Measurements from ENCODE around the gene MFRP. TPM values are rescaled to one million over a fixed set of nuclear protein-coding genes. Genes with fewer than 3 reads are reported as not detected.

MFRP gene
- total RNA-seq, 3 donors from 2014 or later (not counting 1 experiment from before 2014, with no cell fraction given), result not detected

GRCh38 chr11:119368121-119369034 lies 21.9 kb upstream of the MFRP start:
- no peaks in the 10 kb centered on the region for H3K9me3 ChIP-seq (ENCODE audit: control insufficient read depth, insufficient read depth, low read length)
- no peak overlapping the region for H3K4me3 Mint-ChIP-seq

GRCh38 chr11:119367661-119368120 lies 21.2 kb upstream of the MFRP start:
- H3K36me3 Mint-ChIP-seq, result peaks cover 6% of the 10 kb centered on the region
- intact Hi-C loops (cut with micrococcal nuclease), result no loop called here
- no peak overlapping the region for H3K27ac Mint-ChIP-seq
- ATAC-seq (no peak), DNase-seq (no peak)
- Histone ChIP-seq H3K4me3 (ENCODE audit: low read length) (no peak overlapping the region), H3K27me3 (ENCODE audit: control insufficient read depth, insufficient read depth, low read length) (peaks cover 24% of the 10 kb centered on the region), H3K27ac (ENCODE audit: low read length) (no peak overlapping the region), H3K36me3 (ENCODE audit: control insufficient read depth, insufficient read depth, low read length) (no peaks in the 10 kb centered on the region), H3K4me1 (ENCODE audit: control insufficient read depth, insufficient read depth, low read length) (peaks cover 11% of the 10 kb centered on the region), H3K9me3 (ENCODE audit: control insufficient read depth, insufficient read depth, low read length) (no peaks in the 10 kb centered on the region)
- WGBS (ENCODE audit: insufficient coverage), result 86% methylated on average over 8 of the region's 9 CpGs
- no peaks in the 10 kb centered on the region for H3K9me3 Mint-ChIP-seq
- H3K27me3 Mint-ChIP-seq (ENCODE audit: low read depth in 2 of 2), result peaks cover 44 to 54% of the 10 kb centered on the region in 2 donors
- no peak for TF ChIP-seq CTCF (IDR thresholded peaks at IDR 0.05)
- peaks cover 7% of the 10 kb centered on the region in 2 donors for H3K4me1 Mint-ChIP-seq
- no peak overlapping the region for H3K4me3 Mint-ChIP-seq

More at GRCh38 chr11:119368121-119369034, 21.9 kb upstream of the MFRP start:
- H3K9me3 Mint-ChIP-seq, result no peaks in the 10 kb centered on the region
- peaks cover 41 to 49% of the 10 kb centered on the region in 2 donors for H3K27me3 Mint-ChIP-seq (ENCODE audit: low read depth in 2 of 2)
- no peaks in the 10 kb centered on the region for H3K36me3 ChIP-seq (ENCODE audit: control insufficient read depth, insufficient read depth, low read length)
- peaks cover 6% of the 10 kb centered on the region for H3K36me3 Mint-ChIP-seq
- H3K4me1 Mint-ChIP-seq, result peaks cover 7% of the 10 kb centered on the region in 2 donors
- no peak overlapping the region for H3K27ac ChIP-seq (ENCODE audit: low read length)
- DNase-seq (no peak), ATAC-seq (no peak)
- H3K4me1 ChIP-seq (ENCODE audit: control insufficient read depth, insufficient read depth, low read length), result peaks cover 12% of the 10 kb centered on the region
- TF ChIP-seq CTCF (IDR thresholded peaks at IDR 0.05), result no peak
- H3K27me3 ChIP-seq (ENCODE audit: control insufficient read depth, insufficient read depth, low read length), result peaks cover 17% of the 10 kb centered on the region
- H3K27ac Mint-ChIP-seq, result no peak overlapping the region
- intact Hi-C loops (cut with micrococcal nuclease), result no loop called here
- 79% methylated on average over 17 of the region's 17 CpGs for WGBS (ENCODE audit: insufficient coverage)
- no peak overlapping the region for H3K4me3 ChIP-seq (ENCODE audit: low read length)

- Histone ChIP-seq H3K27ac (ENCODE audit: low read length) (no peak overlapping the region), H3K4me3 (ENCODE audit: low read length) (no peak overlapping the region), H3K9me3 (ENCODE audit: control insufficient read depth, insufficient read depth, low read length) (no peaks in the 10 kb centered on the region), H3K4me1 (ENCODE audit: control insufficient read depth, insufficient read depth, low read length) (peaks cover 11% of the 10 kb centered on the region), H3K27me3 (ENCODE audit: control insufficient read depth, insufficient read depth, low read length) (peaks cover 25% of the 10 kb centered on the region), H3K36me3 (ENCODE audit: control insufficient read depth, insufficient read depth, low read length) (no peaks in the 10 kb centered on the region)
- intact Hi-C loops (cut with micrococcal nuclease), result no loop called here
- no peak for ATAC-seq
- WGBS (ENCODE audit: insufficient coverage), result 88% methylated on average over 11 of the region's 11 CpGs
- H3K4me3 Mint-ChIP-seq, result no peak overlapping the region
- H3K36me3 Mint-ChIP-seq, result peaks cover 6% of the 10 kb centered on the region
- H3K27ac Mint-ChIP-seq, result no peak overlapping the region
- peaks cover 7% of the 10 kb centered on the region in 2 donors for H3K4me1 Mint-ChIP-seq
- H3K27me3 Mint-ChIP-seq (ENCODE audit: low read depth in 2 of 2), result peaks cover 52 to 60% of the 10 kb centered on the region in 2 donors
- no peaks in the 10 kb centered on the region for H3K9me3 Mint-ChIP-seq
- no peak for DNase-seq
- no peak for TF ChIP-seq CTCF (IDR thresholded peaks at IDR 0.05)
Measured at GRCh38 chr11:119366690-119367620, 20.4 kb upstream of the MFRP start.

Data from natural killer cell (primary cell).